ENCODE measurements around the gene FGD5.

The FGD5 gene

GRCh38 chr3:14943042-14943441 is 124.3 kb downstream of the FGD5 start:
- no peak overlapping the region for H3K4me3 ChIP-seq (ENCODE audit: low read length)
- DNase-seq (ENCODE audit: low read depth) = no peak
- no peak for TF ChIP-seq CTCF (conservative IDR thresholded peaks at IDR 0.05; ENCODE audit: low read depth, low read length)

GRCh38 chr3:14946236-14946635 is 127.5 kb downstream of the FGD5 start:
- DNase-seq (ENCODE audit: low read depth) = no peak
- no peak for TF ChIP-seq CTCF (conservative IDR thresholded peaks at IDR 0.05; ENCODE audit: low read depth, low read length)

GRCh38 chr3:14946739-14947099 is 128.0 kb downstream of the FGD5 start:
- peak overlapping the region; percentile 83 for H3K4me3 ChIP-seq (ENCODE audit: low read length)
- no peak for DNase-seq (ENCODE audit: low read depth)
- no peak for TF ChIP-seq CTCF (conservative IDR thresholded peaks at IDR 0.05; ENCODE audit: low read depth, low read length)

More at GRCh38 chr3:14946236-14946635, 127.5 kb downstream of the FGD5 start:
- peak overlapping the region; percentile 83 for H3K4me3 ChIP-seq (ENCODE audit: low read length)

GRCh38 chr3:14947100-14947885 is 128.5 kb downstream of the FGD5 start, which contains the start of gene NR2C2:
Gene NR2C2 (plus strand): TSS chr3:14947583. CDS start chr3:15003915, 56,332 bp downstream.
- DNase-seq (ENCODE audit: low read depth) = peak; percentile 31
- no peak for TF ChIP-seq CTCF (conservative IDR thresholded peaks at IDR 0.05; ENCODE audit: low read depth, low read length)
- H3K4me3 ChIP-seq (ENCODE audit: low read length) = peak within 1 kb of the TSS; percentile 83

DNA sequence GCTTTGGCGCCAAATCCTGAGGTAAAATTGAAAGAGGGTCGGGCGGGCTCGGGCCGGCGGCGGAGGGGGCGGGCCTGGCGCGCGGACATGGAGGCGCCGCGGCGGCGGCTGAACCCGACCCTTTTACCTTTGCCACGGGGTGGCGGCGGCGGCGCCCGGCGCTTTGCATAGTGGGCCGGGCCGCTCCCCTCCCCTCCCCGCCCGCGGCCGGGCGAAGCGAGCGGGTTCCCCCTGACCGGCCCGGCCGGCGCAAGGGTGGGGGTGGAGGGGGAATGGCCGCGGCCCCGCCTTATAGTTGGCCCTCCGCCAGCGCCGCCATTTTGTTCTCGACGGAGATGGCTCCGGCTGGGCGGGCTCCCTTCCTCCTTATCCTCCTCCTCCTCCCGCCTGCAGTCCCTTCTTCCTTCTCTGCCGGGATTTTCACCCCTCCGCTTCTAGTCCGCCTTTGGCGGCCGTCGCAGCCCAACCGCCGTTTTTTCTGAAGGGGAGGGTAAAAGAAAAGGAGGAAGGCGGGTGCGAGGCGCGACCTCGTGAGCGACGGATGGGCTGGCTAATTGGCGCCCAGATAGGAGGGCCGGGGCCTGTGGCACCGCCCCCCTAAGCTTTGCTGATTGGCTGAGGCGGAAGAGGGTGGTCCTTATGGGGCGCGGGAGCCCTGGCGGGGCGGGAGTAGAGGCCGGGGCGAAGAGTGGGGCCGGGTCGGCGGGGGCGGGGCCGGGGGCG is 129.3 kb downstream of the FGD5 start:
- TF ChIP-seq CTCF (conservative IDR thresholded peaks at IDR 0.05; ENCODE audit: low read depth, low read length) = no peak
- peak overlapping the region; percentile 71 for H3K4me3 ChIP-seq (ENCODE audit: low read length)
- peak; percentile 88 for DNase-seq (ENCODE audit: low read depth)

DNA sequence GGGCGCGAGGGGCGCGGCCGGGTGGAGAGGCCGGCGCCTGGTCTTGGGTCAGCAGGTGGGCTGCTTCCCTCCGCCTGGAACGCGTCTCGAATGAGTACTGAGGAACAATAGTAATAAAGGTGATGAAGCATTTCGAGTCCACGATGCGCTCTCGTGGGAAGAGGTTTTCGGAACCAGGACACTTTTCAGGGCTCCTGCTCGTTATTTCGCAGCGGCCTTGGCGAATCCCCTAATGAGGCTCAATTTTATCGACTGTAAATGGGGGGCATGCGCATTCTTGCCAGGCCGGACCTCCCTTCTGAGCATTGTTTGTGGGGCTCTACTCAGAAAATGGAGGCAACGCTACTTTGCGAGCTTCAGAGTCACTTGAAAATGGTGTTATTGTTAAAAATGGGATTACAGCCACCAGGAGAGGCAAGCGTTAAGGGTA is 129.9 kb downstream of the FGD5 start:
- no peak for DNase-seq (ENCODE audit: low read depth)
- no peak for TF ChIP-seq CTCF (conservative IDR thresholded peaks at IDR 0.05; ENCODE audit: low read depth, low read length)
- peak overlapping the region; percentile 78 for H3K4me3 ChIP-seq (ENCODE audit: low read length)
